GM18858 (cell line): ENCODE measurements around the gene ALDH1A3.

ENCODE experiments used
- ATAC-seq: cut with Tn5 transposase; IDR thresholded peaks from one replicate; pipeline ENCODE4 v1.9.1; 2021; ENCODE audit not compliant: unreplicated experiment

Gene ALDH1A3

GRCh38 chr15:100880897-100881242 lies 1.2 kb downstream of the ALDH1A3 start:
- no peak for ATAC-seq

- ATAC-seq, result no peak
Measured at GRCh38 chr15:100881573-100882336, 2.1 kb downstream of the ALDH1A3 start.

GRCh38 chr15:100885116-100885515 lies 5.5 kb downstream of the ALDH1A3 start:
- no peak for ATAC-seq

- ATAC-seq, result no peak
Measured at GRCh38 chr15:100885811-100886210, 6.2 kb downstream of the ALDH1A3 start.

- ATAC-seq, result no peak
Measured at GRCh38 chr15:100887211-100887913, 7.7 kb downstream of the ALDH1A3 start.

GRCh38 chr15:100889385-100890050 lies 9.9 kb downstream of the ALDH1A3 start:
- no peak for ATAC-seq

GRCh38 chr15:100890051-100890720 lies 10.6 kb downstream of the ALDH1A3 start:
- ATAC-seq, result no peak

- ATAC-seq, result no peak
Measured at GRCh38 chr15:100890850-100891249, 11.2 kb downstream of the ALDH1A3 start.

- ATAC-seq, result no peak
Measured at GRCh38 chr15:100891307-100892012, 11.8 kb downstream of the ALDH1A3 start.

- no peak for ATAC-seq
Measured at GRCh38 chr15:100892013-100892355, 12.4 kb downstream of the ALDH1A3 start.

- ATAC-seq, result no peak
Measured at GRCh38 chr15:100893261-100893963, 13.8 kb downstream of the ALDH1A3 start.

GRCh38 chr15:100893964-100894295 lies 14.3 kb downstream of the ALDH1A3 start:
- ATAC-seq, result no peak

GRCh38 chr15:100895721-100896120 lies 16.1 kb downstream of the ALDH1A3 start:
- no peak for ATAC-seq

GRCh38 chr15:100897221-100898151 lies 17.9 kb downstream of the ALDH1A3 start:
- ATAC-seq, result no peak

GRCh38 chr15:100898152-100898490 lies 18.5 kb downstream of the ALDH1A3 start:
- ATAC-seq, result no peak

GRCh38 chr15:100898661-100899462 lies 19.2 kb downstream of the ALDH1A3 start:
- no peak for ATAC-seq

- no peak for ATAC-seq
Measured at GRCh38 chr15:100899601-100900000, 20.0 kb downstream of the ALDH1A3 start.

GRCh38 chr15:100900136-100900794 lies 20.6 kb downstream of the ALDH1A3 start:
- no peak for ATAC-seq
